GM18505 (cell line): Measurements from ENCODE around the gene TNS3.

Experiments
- ATAC-seq: cut with Tn5 transposase; IDR thresholded peaks from one replicate; pipeline ENCODE4 v1.9.1; 2021; ENCODE audit not compliant: unreplicated experiment
- POLR2A ChIP-seq: IDR thresholded peaks from 4 replicates; pipeline ENCODE4 v1.6.1; 2011; ENCODE audit warnings: borderline replicate concordance; ENCODE audit not compliant: insufficient read depth, insufficient read length; ENCODE audit errors: extremely low read depth

Gene TNS3

DNA sequence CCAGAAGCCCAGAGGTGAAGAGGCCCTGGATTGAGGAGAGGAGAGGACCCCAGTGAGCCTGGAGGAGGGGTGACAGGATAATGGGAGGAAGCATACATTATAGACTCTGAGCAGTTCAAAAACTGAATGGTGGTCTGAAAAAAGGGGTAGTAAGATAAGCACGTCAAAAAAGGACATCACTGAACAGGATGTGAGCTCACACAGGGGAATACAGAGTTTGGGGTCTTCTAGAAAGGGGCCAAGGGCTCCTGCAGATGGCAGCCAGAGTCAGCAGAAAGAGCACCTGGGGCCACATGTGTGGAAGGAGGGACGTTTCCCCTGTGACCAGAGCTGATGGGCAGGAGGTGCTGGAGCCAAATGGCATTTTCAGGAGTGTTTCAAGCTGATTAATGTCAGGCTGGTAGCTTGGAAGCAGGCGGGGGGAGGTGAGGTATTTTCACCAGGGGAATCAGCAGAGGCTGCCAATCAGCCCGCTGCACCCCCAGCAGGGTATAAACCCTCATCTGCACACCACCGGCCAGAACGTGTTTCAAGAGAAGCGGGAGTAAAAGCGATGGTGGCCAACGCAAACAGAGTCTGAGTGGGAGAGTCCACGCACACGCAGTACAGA, 85.8 kb downstream of the TNS3 start:
- ATAC-seq: no peak
- TF ChIP-seq POLR2A: no peak

- no peak for TF ChIP-seq POLR2A
- ATAC-seq: no peak
These were observed 87.7 kb downstream of the TNS3 start for GRCh38 chr7:47493976-47494911.

- no peak for ATAC-seq
These were observed 89.1 kb downstream of the TNS3 start for GRCh38 chr7:47492716-47493325.

GRCh38 chr7:47490501-47491265, 91.2 kb downstream of the TNS3 start:
- no peak for TF ChIP-seq POLR2A
- ATAC-seq: no peak

More at GRCh38 chr7:47492716-47493325, 89.1 kb downstream of the TNS3 start:
- TF ChIP-seq POLR2A: no peak

DNA sequence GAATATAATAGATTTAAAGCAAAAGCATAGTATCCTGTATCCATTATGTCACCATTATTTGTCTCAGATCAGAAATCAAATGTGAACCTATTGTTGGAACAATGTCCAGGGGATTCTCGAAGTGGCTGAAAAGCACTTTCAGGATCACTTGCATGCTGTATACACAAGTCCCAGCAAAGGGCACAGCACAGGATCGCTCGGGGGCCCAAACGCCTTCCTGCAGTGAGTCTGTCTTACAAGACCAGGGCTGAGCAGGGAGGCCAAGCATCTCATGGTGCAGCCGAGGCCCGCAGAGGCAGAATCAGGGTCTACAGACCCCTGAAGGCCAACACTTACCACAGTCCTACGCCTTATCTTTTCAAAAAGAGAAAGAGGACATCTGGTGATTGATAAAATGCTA, 92.3 kb downstream of the TNS3 start:
- no peak for TF ChIP-seq POLR2A
- no peak for ATAC-seq

- no peak for TF ChIP-seq POLR2A
- ATAC-seq: no peak
These were observed 93.0 kb downstream of the TNS3 start for GRCh38 chr7:47488969-47489342.

DNA sequence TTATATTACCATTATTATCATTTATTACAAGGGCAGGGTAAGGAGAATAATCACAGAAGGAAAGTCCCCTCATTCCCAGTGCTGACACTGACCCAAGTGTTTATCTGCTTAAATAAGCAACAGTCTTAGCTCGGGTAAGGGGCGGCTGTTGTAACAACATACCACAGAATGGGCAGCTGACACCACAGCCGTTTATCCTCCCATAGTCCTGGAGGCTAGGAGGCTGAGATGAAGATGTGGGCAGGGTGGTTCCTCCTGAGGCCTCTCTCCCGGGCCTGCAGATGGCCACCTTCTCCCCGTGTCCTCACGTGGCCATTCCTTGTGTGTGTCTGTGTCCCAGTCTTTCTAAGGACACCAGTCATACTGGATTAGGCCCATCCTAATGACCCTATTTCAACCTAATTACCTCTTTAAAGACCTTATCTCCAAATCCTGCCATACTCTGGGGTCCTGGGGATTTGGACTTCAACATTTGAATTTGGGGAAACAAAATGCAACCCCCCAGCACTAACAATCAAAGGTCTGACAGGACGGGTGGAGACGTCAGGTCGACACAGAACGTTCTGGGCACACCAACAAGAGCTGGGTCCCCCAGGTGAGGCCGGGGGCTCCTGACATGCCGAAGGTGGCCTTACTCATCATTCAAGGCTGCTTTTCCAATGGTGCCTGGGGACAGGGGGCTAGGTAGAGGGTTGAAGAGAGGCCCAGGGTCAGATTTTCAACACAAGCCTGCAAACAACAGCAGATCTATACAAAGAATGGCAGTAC, 93.5 kb downstream of the TNS3 start:
- TF ChIP-seq POLR2A: no peak
- no peak for ATAC-seq

GRCh38 chr7:47485640-47486435, 96.1 kb downstream of the TNS3 start:
- ATAC-seq: no peak
- no peak for TF ChIP-seq POLR2A

DNA sequence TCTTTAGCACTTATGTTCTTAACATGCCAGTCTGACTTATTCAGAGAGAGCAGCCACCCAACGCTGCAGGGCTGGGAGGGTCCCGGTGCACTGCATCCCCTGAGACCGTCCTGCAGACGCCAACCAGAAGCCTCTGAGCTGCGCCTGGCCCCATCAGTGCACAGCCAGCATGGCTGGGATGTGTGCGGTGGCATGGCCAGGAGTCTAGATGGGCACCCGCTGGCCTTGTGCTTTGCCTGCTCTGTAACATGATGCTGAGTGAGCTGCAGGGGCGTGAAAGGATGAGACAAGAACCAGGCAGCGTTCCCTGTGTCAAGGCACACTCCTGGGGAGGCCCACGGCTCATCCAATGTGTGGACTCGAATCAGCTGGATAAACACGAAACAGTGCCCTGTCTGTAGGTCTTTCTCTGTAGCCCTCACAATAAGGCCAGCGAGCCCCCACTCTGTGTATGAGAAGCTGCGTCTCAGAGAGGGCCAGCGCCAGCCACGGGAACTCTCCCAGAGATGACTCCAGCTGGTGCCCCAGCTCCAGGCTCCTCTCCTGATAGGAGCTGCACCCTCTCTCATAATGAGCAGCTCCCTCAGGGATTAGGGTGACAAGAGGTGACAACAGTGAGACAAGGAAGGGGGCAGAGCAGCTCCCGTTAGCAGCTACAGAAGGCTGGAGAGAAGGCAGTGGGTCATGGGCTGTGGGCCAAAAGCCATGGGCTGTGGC, 96.8 kb downstream of the TNS3 start:
- ATAC-seq: no peak
- TF ChIP-seq POLR2A: no peak

GRCh38 chr7:47484457-47484856, 97.5 kb downstream of the TNS3 start:
- no peak for ATAC-seq

DNA sequence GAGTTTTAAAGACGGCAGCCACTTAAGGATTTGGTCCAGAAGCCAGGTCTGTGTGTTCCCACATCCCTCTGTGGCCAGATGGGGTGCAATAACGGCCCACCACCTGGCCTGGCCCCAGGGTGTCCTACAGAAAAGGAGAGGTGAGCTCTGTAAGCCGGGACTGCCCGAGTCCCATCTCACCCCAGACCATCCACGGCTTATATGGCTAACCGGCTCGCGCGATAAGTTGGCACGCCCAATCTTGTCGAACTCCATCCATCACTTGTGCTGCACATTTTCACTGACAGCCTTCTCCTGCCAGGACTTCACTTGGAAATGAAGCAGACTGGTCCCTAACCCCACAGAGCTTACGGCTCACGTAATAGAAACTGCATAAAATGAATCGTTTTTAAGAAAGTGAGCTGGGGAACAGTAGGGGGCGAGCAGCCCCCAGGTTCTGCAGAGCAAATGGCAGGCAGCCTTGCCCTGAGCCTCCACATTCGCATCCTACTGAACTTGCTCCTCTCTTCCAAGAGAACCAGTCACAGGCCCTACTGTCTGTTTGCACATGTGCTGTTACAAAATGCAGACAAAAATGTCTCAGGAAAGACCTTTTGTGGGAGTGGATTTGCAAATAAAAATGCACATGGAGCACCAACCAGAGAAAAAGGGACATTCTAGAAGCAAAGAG, 98.2 kb downstream of the TNS3 start:
- TF ChIP-seq POLR2A: no peak
- ATAC-seq: no peak

More at GRCh38 chr7:47484457-47484856, 97.5 kb downstream of the TNS3 start:
- TF ChIP-seq POLR2A: no peak
